ENCODE results near the gene NRIP1.

Gene NRIP1

GRCh38 chr21:15004721-15005370 lies 60.0 kb downstream of the NRIP1 start:
- DNase-seq, result no peak

- DNase-seq, result no peak
Measured at GRCh38 chr21:15003463-15004135, 61.2 kb downstream of the NRIP1 start.

GRCh38 chr21:15001857-15002606 lies 62.8 kb downstream of the NRIP1 start:
- no peak for DNase-seq

- DNase-seq, result no peak
Measured at GRCh38 chr21:15001113-15001512, 63.7 kb downstream of the NRIP1 start.

GRCh38 chr21:15000081-15000480 lies 64.7 kb downstream of the NRIP1 start:
- no peak for DNase-seq

- DNase-seq, result no peak
Measured at GRCh38 chr21:14998784-14999183, 66.0 kb downstream of the NRIP1 start.

GRCh38 chr21:14998336-14998735 lies 66.5 kb downstream of the NRIP1 start:
- DNase-seq, result no peak

- DNase-seq, result no peak
Measured at GRCh38 chr21:14995695-14996490, 68.9 kb downstream of the NRIP1 start.

GRCh38 chr21:14995226-14995625 lies 69.6 kb downstream of the NRIP1 start:
- no peak for DNase-seq

GRCh38 chr21:14993115-14993514 lies 71.7 kb downstream of the NRIP1 start:
- DNase-seq, result no peak

- DNase-seq, result no peak
Measured at GRCh38 chr21:14991957-14992356, 72.8 kb downstream of the NRIP1 start.

- no peak for DNase-seq
Measured at GRCh38 chr21:14989359-14989758, 75.4 kb downstream of the NRIP1 start.

GRCh38 chr21:14988760-14989159 lies 76.0 kb downstream of the NRIP1 start:
- no peak for DNase-seq

GRCh38 chr21:14987370-14988170 lies 77.2 kb downstream of the NRIP1 start:
- DNase-seq, result no peak

- DNase-seq, result no peak
Measured at GRCh38 chr21:14985306-14985705, 79.5 kb downstream of the NRIP1 start.

- DNase-seq, result no peak
Measured at GRCh38 chr21:14982336-14982735, 82.5 kb downstream of the NRIP1 start.

GRCh38 chr21:14981246-14981645 lies 83.6 kb downstream of the NRIP1 start:
- DNase-seq, result no peak

GRCh38 chr21:14979264-14979663 lies 85.5 kb downstream of the NRIP1 start:
- no peak for DNase-seq

GRCh38 chr21:14977814-14978213 lies 87.0 kb downstream of the NRIP1 start:
- DNase-seq, result peak; percentile 76

- DNase-seq, result no peak
Measured at GRCh38 chr21:14975136-14975919, 89.5 kb downstream of the NRIP1 start.

- DNase-seq, result no peak
Measured at GRCh38 chr21:14972678-14973077, 92.1 kb downstream of the NRIP1 start.

GRCh38 chr21:14968821-14969220 lies 96.0 kb downstream of the NRIP1 start:
- no peak for DNase-seq

Measured in NCI-H510A (cell line).